ENCODE results near the gene N4BP2.
"Not testable (repeated sequence)": the region's sequence is repeated elsewhere in the genome, so short reads cannot be mapped to it uniquely, and the experiment has no call there.

N4BP2 gene

DNA sequence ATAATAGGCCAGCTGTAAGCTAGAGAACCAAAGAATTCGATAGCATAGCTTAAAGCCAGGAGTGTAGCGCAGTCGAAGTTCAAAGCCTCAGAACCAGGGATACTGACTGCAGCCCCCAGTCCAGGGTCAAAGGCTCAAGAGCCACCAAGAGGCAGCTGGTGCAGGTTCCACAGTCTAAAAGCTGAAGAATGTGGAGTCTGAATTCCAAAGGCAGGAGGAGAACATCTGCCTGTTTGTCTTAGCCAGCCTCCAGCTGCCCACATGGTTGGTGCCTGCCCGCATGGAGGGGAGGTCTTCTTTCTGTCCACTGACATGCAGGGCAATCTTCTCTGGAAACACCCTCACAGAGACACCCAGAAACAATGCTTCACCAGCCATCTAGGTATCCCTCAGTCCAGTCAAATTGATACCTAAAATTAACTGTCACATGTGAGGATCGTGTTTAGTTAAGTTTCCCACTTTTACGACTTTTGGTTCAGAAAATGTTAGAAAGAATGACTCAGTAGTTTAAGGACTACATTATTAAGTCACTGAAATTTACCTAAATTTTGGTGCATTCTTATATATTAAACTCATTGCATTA lies 87.4 kb downstream of the N4BP2 start:
- no peak for DNase-seq (ENCODE audit: low spot score)
- in situ Hi-C loops (cut with MboI; ENCODE audit: low pct_unique_long_range_greater_than_20kb, low sequenced_read_pairs, unreplicated experiment) = loop anchor here (10.0 kb wide), 1 partner anchor 171 kb away; no protein-coding TSS in a partner anchor
- TF ChIP-seq, protein P1, sequence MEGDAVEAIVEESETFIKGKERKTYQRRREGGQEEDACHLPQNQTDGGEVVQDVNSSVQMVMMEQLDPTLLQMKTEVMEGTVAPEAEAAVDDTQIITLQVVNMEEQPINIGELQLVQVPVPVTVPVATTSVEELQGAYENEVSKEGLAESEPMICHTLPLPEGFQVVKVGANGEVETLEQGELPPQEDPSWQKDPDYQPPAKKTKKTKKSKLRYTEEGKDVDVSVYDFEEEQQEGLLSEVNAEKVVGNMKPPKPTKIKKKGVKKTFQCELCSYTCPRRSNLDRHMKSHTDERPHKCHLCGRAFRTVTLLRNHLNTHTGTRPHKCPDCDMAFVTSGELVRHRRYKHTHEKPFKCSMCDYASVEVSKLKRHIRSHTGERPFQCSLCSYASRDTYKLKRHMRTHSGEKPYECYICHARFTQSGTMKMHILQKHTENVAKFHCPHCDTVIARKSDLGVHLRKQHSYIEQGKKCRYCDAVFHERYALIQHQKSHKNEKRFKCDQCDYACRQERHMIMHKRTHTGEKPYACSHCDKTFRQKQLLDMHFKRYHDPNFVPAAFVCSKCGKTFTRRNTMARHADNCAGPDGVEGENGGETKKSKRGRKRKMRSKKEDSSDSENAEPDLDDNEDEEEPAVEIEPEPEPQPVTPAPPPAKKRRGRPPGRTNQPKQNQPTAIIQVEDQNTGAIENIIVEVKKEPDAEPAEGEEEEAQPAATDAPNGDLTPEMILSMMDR (IDR thresholded peaks at IDR 0.05; ENCODE audit: extremely low read depth, insufficient read depth, missing control alignments) = no peak

DNA sequence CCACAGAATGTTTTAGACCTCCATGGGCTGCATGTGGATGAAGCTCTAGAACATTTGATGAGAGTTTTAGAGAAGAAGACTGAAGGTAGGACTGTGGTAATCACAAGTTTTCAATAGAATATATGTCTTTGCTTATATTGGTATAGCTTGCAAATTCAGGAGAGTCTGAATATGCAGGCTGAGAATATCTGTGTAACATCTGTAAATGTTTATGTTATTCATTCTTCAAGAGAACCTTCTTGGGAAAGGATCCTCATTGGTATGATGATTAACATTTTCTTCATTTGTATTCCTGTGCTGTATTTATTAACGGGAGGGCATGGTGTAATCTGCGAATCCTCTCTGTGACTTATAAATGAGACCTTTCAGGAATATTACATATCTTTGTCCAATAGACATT lies 88.1 kb downstream of the N4BP2 start:
- in situ Hi-C loops (cut with MboI; ENCODE audit: low pct_unique_long_range_greater_than_20kb, low sequenced_read_pairs, unreplicated experiment) = loop anchor here (10.0 kb wide), 1 partner anchor 170 kb away; no protein-coding TSS in a partner anchor
- TF ChIP-seq, protein P1 (IDR thresholded peaks at IDR 0.05; ENCODE audit: extremely low read depth, insufficient read depth, missing control alignments) = no peak
- DNase-seq (ENCODE audit: low spot score) = no peak

DNA sequence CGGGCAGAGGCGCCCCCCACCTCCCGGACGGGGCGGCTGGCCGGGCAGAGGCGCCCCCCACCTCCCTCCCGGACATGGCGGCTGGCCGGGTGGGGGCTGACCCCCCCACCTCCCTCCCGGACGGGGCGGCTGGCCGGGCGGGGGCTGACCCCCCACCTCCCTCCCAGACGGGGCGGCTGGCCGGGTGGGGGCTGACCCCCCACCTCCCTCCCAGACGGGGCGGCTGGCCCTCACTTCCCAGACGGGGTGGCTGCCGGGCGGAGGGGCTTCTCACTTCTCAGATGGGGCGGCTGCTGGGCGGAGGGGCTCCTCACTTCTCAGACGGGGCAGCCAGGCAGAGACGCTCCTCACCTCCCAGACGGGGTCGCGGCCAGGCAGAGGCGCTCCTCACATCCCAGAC lies 90.8 kb downstream of the N4BP2 start:
- not testable (repeated sequence) for DNase-seq (ENCODE audit: low spot score)
- in situ Hi-C loops (cut with MboI; ENCODE audit: low pct_unique_long_range_greater_than_20kb, low sequenced_read_pairs, unreplicated experiment) = loop anchor here (10.0 kb wide), 1 partner anchor 167 kb away; no protein-coding TSS in a partner anchor

DNA sequence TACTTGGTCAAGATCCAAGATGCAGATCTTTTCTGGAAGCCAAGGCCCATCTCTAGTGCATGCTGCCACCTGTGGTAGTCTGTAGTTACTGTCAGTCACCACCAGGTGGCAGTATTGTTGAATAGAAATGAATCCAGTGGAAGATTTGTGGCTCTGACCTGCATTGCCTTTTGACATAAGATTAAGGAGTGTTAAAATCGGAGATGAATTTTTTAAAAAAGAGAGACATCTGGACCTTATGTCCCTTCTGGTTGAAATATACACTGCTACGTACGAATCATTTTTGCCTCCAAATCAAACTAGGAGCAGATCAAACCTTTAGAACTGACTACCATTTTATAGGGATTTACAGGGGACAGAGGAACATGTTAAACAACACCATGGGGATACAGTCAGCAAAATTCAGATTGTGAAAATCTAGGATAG lies 93.3 kb downstream of the N4BP2 start:
- in situ Hi-C loops (cut with MboI; ENCODE audit: low pct_unique_long_range_greater_than_20kb, low sequenced_read_pairs, unreplicated experiment) = loop anchor here (10.0 kb wide), 1 partner anchor 165 kb away; no protein-coding TSS in a partner anchor
- TF ChIP-seq, protein P1 (IDR thresholded peaks at IDR 0.05; ENCODE audit: extremely low read depth, insufficient read depth, missing control alignments) = peak; percentile 81
- peak; percentile 69 for DNase-seq (ENCODE audit: low spot score)

DNA sequence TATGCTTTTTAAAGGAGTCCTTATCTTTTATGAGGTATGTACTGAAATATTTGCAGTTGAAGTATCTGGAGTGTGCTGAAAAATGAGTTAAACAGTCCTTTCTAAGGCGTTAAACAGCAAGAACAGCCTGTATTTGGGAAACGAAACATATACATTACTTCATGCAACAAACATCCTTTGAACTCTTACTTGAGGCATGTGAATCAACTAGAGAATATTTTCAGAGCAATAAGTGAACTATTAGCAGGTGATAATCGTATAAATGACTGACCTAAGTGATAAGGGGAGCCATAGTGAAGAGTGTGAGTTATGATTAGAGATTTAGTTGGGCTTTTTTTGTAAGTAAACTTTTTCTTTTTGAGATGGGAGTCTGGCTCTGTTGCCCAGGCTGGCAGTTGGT lies 94.3 kb downstream of the N4BP2 start:
- TF ChIP-seq, protein P1 (IDR thresholded peaks at IDR 0.05; ENCODE audit: extremely low read depth, insufficient read depth, missing control alignments) = no peak
- in situ Hi-C loops (cut with MboI; ENCODE audit: low pct_unique_long_range_greater_than_20kb, low sequenced_read_pairs, unreplicated experiment) = no loop called here
- no peak for DNase-seq (ENCODE audit: low spot score)

DNA sequence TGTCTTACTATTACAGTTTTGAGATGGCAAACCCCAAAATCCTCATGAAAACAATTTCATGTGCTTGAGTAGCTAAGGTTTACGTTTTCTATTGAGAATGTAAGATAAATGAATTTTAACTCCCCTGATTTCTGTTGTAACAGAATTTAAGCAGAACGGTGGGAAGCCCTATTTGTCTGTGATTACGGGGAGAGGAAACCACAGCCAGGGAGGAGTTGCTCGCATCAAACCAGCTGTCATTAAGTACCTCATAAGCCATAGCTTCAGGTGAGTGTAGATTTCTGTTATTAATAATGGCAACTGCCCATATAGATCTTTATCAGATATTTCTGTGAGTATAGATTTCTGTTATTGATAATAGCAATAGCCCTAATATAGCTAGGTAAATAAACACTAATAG lies 96.0 kb downstream of the N4BP2 start:
- in situ Hi-C loops (cut with MboI; ENCODE audit: low pct_unique_long_range_greater_than_20kb, low sequenced_read_pairs, unreplicated experiment) = no loop called here
- DNase-seq (ENCODE audit: low spot score) = no peak
- TF ChIP-seq, protein P1 (IDR thresholded peaks at IDR 0.05; ENCODE audit: extremely low read depth, insufficient read depth, missing control alignments) = no peak

DNA sequence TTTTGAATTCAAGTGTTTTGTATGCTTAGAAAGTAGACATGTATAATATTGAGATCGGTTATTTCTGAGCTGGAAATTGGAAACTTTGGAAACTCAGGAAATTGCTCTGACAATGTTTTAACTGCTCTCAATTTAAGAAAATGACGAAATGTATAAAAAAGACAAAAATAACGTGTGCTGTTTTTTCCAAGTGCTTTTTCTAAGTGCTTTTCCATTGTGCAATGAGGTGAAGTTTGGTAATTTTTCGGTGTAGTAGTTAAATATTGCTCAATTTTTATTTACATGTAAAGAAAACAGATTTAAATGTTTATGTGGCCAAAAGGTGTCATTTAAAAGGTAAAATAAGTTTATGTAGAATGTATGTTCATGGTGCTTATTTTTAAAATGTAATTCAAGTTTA lies 100.8 kb downstream of the N4BP2 start:
- TF ChIP-seq, protein P1 (IDR thresholded peaks at IDR 0.05; ENCODE audit: extremely low read depth, insufficient read depth, missing control alignments) = no peak
- in situ Hi-C loops (cut with MboI; ENCODE audit: low pct_unique_long_range_greater_than_20kb, low sequenced_read_pairs, unreplicated experiment) = no loop called here
- no peak for DNase-seq (ENCODE audit: low spot score)
